ENCODE measurements around the gene SIRT5. TPM values are rescaled to one million over a fixed set of nuclear protein-coding genes. Genes with fewer than 3 reads are reported as not detected.
A peak's percentile ranks its signal among the peaks of the same experiment; 100 is the strongest.

The SIRT5 gene
- total RNA-seq, 1 donor from 2014 or later, result 22.5 TPM

GRCh38 chr6:13629459-13630116, 55.2 kb downstream of the SIRT5 start:
- ATAC-seq, result no peak
- no peak for DNase-seq (ENCODE audit: low spot score)

- ATAC-seq, result no peak
Measured at GRCh38 chr6:13630499-13630898, 56.1 kb downstream of the SIRT5 start.

GRCh38 chr6:13633343-13633742, 58.9 kb downstream of the SIRT5 start:
- no peak for DNase-seq (ENCODE audit: low spot score)
- no peak for ATAC-seq

More at GRCh38 chr6:13630499-13630898, 56.1 kb downstream of the SIRT5 start:
- DNase-seq (ENCODE audit: low spot score), result no peak

GRCh38 chr6:13635948-13636658, 61.7 kb downstream of the SIRT5 start:
- no peak for DNase-seq (ENCODE audit: low spot score)
- no peak for ATAC-seq

- ATAC-seq (no peak), DNase-seq (ENCODE audit: low spot score) (no peak)
Measured at GRCh38 chr6:13638014-13638413, 63.6 kb downstream of the SIRT5 start.

- no peak for DNase-seq (ENCODE audit: low spot score)
- ATAC-seq, result no peak
Measured at GRCh38 chr6:13638626-13639025, 64.2 kb downstream of the SIRT5 start.

- DNase-seq (ENCODE audit: low spot score) (no peak), ATAC-seq (no peak)
Measured at GRCh38 chr6:13641315-13641714, 66.9 kb downstream of the SIRT5 start.

- DNase-seq (ENCODE audit: low spot score) (no peak), ATAC-seq (no peak)
Measured at GRCh38 chr6:13643125-13643524, 68.7 kb downstream of the SIRT5 start.

GRCh38 chr6:13648850-13649249, 74.4 kb downstream of the SIRT5 start:
- ATAC-seq (no peak), DNase-seq (ENCODE audit: low spot score) (no peak)

- DNase-seq (ENCODE audit: low spot score) (no peak), ATAC-seq (no peak)
Measured at GRCh38 chr6:13649393-13649792, 75.0 kb downstream of the SIRT5 start.

GRCh38 chr6:13653296-13653695, 78.9 kb downstream of the SIRT5 start:
- no peak for DNase-seq (ENCODE audit: low spot score)
- ATAC-seq, result no peak

- ATAC-seq (no peak), DNase-seq (ENCODE audit: low spot score) (no peak)
Measured at GRCh38 chr6:13654496-13654895, 80.1 kb downstream of the SIRT5 start.

- DNase-seq (ENCODE audit: low spot score), result no peak
- no peak for ATAC-seq
Measured at GRCh38 chr6:13655700-13656099, 81.3 kb downstream of the SIRT5 start.

GRCh38 chr6:13660273-13660672, 85.9 kb downstream of the SIRT5 start:
- DNase-seq (ENCODE audit: low spot score) (no peak), ATAC-seq (no peak)

- ATAC-seq (peak; percentile 33), DNase-seq (ENCODE audit: low spot score) (no peak)
Measured at GRCh38 chr6:13660893-13661292, 86.5 kb downstream of the SIRT5 start.

- DNase-seq (ENCODE audit: low spot score) (no peak), ATAC-seq (no peak)
Measured at GRCh38 chr6:13661647-13662046, 87.2 kb downstream of the SIRT5 start.

- ATAC-seq (no peak), DNase-seq (ENCODE audit: low spot score) (no peak)
Measured at GRCh38 chr6:13662651-13663334, 88.4 kb downstream of the SIRT5 start.

GRCh38 chr6:13663986-13664385, 89.6 kb downstream of the SIRT5 start:
- ATAC-seq (peak; percentile 62), DNase-seq (ENCODE audit: low spot score) (no peak)
